CD4-positive, alpha-beta T cell (primary cell): Measurements from ENCODE around the gene MACROD2. TPM values are rescaled to one million over a fixed set of nuclear protein-coding genes. Genes with fewer than 3 reads are reported as not detected.

Experiments used
- ATAC-seq: fragments of 200-7000 bp; cut with Tn5 transposase; one replicate; pipeline ENCODE4 v1.10.0; 2022; ENCODE audit warnings: mild to moderate bottlenecking; ENCODE audit not compliant: poor library complexity
- CTCF ChIA-PET: fragments of 350-600 bp; sonication (Branson Sonifier 250); formaldehyde crosslinking; loops from one replicate; lab custom pipeline; 2021; ENCODE audit warnings: antibody characterized with exemption, inconsistent platforms; lab: Charles Lee
- POLR2A ChIA-PET: fragments of 350-600 bp; sonication (Branson Sonifier 250); formaldehyde crosslinking; loops from one replicate; lab custom pipeline; 2021; ENCODE audit warnings: antibody characterized with exemption, inconsistent platforms; lab: Charles Lee
- DNase-seq, 14 experiments: peaks; one replicate each; pipeline ENCODE4 v3.0.0-alpha.2; 2013 to 2020; ENCODE audit warnings: mixed read lengths in 2 of 14
- H3K27ac ChIP-seq, 2 donors: one replicate each; pipeline versions ENCODE4 v1.5.1 to v1.7.0; 2013; ENCODE audit warnings: low read length in 2 of 2, low read depth in 1 of 2, mild to moderate bottlenecking in 1 of 2
- H3K27me3 ChIP-seq, 2 experiments: 1 replicate in 1 of 2; 2 replicates in 1 of 2; pipeline versions ENCODE4 v1.6.1 to v1.7.0; 2013; ENCODE audit warnings: low read length in 2 of 2, control low read depth in 1 of 2, mild to moderate bottlenecking in 1 of 2, moderate library complexity in 1 of 2; ENCODE audit not compliant: insufficient read depth in 2 of 2, control insufficient read depth in 1 of 2
- H3K36me3 ChIP-seq: one replicate; pipeline ENCODE4 v1.6.1; 2013; ENCODE audit warnings: low read length, control low read depth; ENCODE audit not compliant: insufficient read depth
- H3K4me1 ChIP-seq: one replicate; pipeline ENCODE4 v1.6.1; 2013; ENCODE audit warnings: low read length, control low read depth; ENCODE audit not compliant: insufficient read depth
- H3K4me3 ChIP-seq: one replicate; pipeline ENCODE4 v1.5.1; 2013; ENCODE audit warnings: mild to moderate bottlenecking, low read length, moderate library complexity
- H3K9me3 ChIP-seq, 2 experiments: 1 replicate in 1 of 2; 2 replicates in 1 of 2; pipeline versions ENCODE4 v1.6.1 to v1.7.0; 2013; ENCODE audit warnings: low read length in 2 of 2, mild to moderate bottlenecking in 2 of 2, control low read depth in 1 of 2, moderate library complexity in 1 of 2; ENCODE audit not compliant: control insufficient read depth in 1 of 2, insufficient read depth in 1 of 2
- H3K27ac Mint-ChIP-seq: one replicate; pipeline ENCODE4 v1.8.0; 2020; ENCODE audit warnings: mixed read lengths
- H3K27me3 Mint-ChIP-seq: one replicate; pipeline ENCODE4 v1.8.0; 2021; ENCODE audit warnings: mixed read lengths
- H3K36me3 Mint-ChIP-seq: one replicate; pipeline ENCODE4 v1.8.0; 2021; ENCODE audit warnings: low read depth, mixed read lengths
- H3K4me1 Mint-ChIP-seq: one replicate; pipeline ENCODE4 v1.8.0; 2021; ENCODE audit warnings: low read depth, mixed read lengths
- H3K4me3 Mint-ChIP-seq: one replicate; pipeline ENCODE4 v1.8.0; 2020; ENCODE audit warnings: mild to moderate bottlenecking, mixed read lengths
- H3K9me3 Mint-ChIP-seq: one replicate; pipeline ENCODE4 v1.8.0; 2020; ENCODE audit warnings: mixed read lengths
- CTCF ChIP-seq: fragments of 200-600 bp; IDR thresholded peaks from one replicate; pipeline ENCODE4 v1.8.0; 2022; ENCODE audit warnings: antibody characterized with exemption, mild to moderate bottlenecking
- intact Hi-C, 2 experiments: fragments of 100-400 bp; cut with DNase I in 1 of 2; cut with micrococcal nuclease in 1 of 2; formaldehyde crosslinking; loops; one replicate each; pipeline versions ENCODE4 v1.15.1 to v1.9.0; 2023 to 2025; cut with DNase I, micrococcal nuclease
- total RNA-seq, 174 experiments: library from RNA in 2 of 174; stranded (reverse) in 2 of 174; gene quantifications; one replicate each; pipeline ENCODE4 v1.2.3 and lab custom pipeline; 2021 to 2026

Gene MACROD2
- total RNA-seq, 2 experiments from 2014 or later: not detected

GRCh38 chr20:15925376-15925775 is 1930.1 kb downstream of the MACROD2 start:
- Histone ChIP-seq H3K4me1 (no peaks in the 10 kb centered on the region), H3K4me3 (no peak overlapping the region), H3K27ac (no peak overlapping the region), H3K9me3 (peaks cover 0 to 5% of the 10 kb centered on the region in 2 experiments), H3K27me3 (no peaks in the 10 kb centered on the region), H3K36me3 (no peaks in the 10 kb centered on the region)
- H3K27ac Mint-ChIP-seq: no peak overlapping the region
- TF ChIP-seq CTCF: no peak
- ATAC-seq (no peak), DNase-seq (no peak)
- no peaks in the 10 kb centered on the region for H3K9me3 Mint-ChIP-seq
- H3K36me3 Mint-ChIP-seq: no peaks in the 10 kb centered on the region
- H3K27me3 Mint-ChIP-seq: no peaks in the 10 kb centered on the region
- POLR2A ChIA-PET: no interaction called here
- no peaks in the 10 kb centered on the region for H3K4me1 Mint-ChIP-seq
- intact Hi-C loops: no loop called here
- CTCF ChIA-PET: no interaction called here
- no peak overlapping the region for H3K4me3 Mint-ChIP-seq

GRCh38 chr20:15927893-15928650 is 1932.8 kb downstream of the MACROD2 start:
- POLR2A ChIA-PET: no interaction called here
- Histone ChIP-seq H3K36me3 (no peaks in the 10 kb centered on the region), H3K9me3 (no peaks in the 10 kb centered on the region), H3K4me3 (no peak overlapping the region), H3K27ac (no peak overlapping the region), H3K4me1 (no peaks in the 10 kb centered on the region), H3K27me3 (no peaks in the 10 kb centered on the region)
- no peak overlapping the region for H3K27ac Mint-ChIP-seq
- TF ChIP-seq CTCF: no peak
- no peaks in the 10 kb centered on the region for H3K27me3 Mint-ChIP-seq
- CTCF ChIA-PET: no interaction called here
- intact Hi-C loops: no loop called here
- H3K36me3 Mint-ChIP-seq: no peaks in the 10 kb centered on the region
- no peaks in the 10 kb centered on the region for H3K4me1 Mint-ChIP-seq
- H3K9me3 Mint-ChIP-seq: no peaks in the 10 kb centered on the region
- DNase-seq (no peak), ATAC-seq (no peak)
- no peak overlapping the region for H3K4me3 Mint-ChIP-seq

DNA sequence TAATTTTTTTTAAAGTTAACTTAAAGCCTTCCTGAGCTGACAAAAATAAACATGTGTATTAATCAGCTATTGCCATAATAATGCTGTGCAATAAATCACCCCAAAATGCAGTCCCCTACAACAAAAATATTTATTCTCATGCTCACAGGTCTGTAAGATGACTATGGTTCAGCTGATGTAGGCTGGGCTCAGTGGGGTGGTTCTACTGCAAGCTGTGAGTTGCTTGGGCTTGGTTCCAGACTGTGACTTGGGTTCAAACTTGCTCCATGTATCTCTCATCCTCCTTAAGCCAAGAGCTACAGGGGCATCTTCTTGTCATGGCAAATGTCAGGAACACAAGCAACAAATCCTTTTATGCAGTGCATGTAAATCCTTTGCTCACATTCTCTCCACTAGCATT is 1933.6 kb downstream of the MACROD2 start:
- TF ChIP-seq CTCF: no peak
- H3K27me3 ChIP-seq: no peaks in the 10 kb centered on the region
- H3K4me1 ChIP-seq: no peaks in the 10 kb centered on the region
- intact Hi-C loops: no loop called here
- H3K27ac ChIP-seq: no peak overlapping the region
- POLR2A ChIA-PET: no interaction called here
- no peaks in the 10 kb centered on the region for H3K36me3 ChIP-seq
- H3K27ac Mint-ChIP-seq: no peak overlapping the region
- no peak overlapping the region for H3K4me3 ChIP-seq
- H3K27me3 Mint-ChIP-seq: no peaks in the 10 kb centered on the region
- H3K4me3 Mint-ChIP-seq: no peak overlapping the region
- H3K36me3 Mint-ChIP-seq: no peaks in the 10 kb centered on the region
- no peaks in the 10 kb centered on the region for H3K4me1 Mint-ChIP-seq
- H3K9me3 Mint-ChIP-seq: no peaks in the 10 kb centered on the region
- no peaks in the 10 kb centered on the region for H3K9me3 ChIP-seq
- ATAC-seq (no peak), DNase-seq (no peak)
- CTCF ChIA-PET: no interaction called here
